A673 (cell line): Measurements from ENCODE around the gene BOK. TPM values are rescaled to one million over a fixed set of nuclear protein-coding genes. Genes with fewer than 3 reads are reported as not detected.

Experiments used
- BruUV-seq: library from RNA; stranded (reverse); fragments of 400-500 nt; replicated peaks from 2 replicates; lab custom pipeline; 2021; lab: Mats Ljungman, UMichigan
- CTCF ChIA-PET: fragments of 300-600 bp; sonication (Branson Sonifier 250); formaldehyde crosslinking; loops from one replicate; lab custom pipeline; 2022; ENCODE audit warnings: antibody characterized with exemption; lab: Charles Lee
- POLR2A ChIA-PET: fragments of 300-600 bp; sonication (Branson Sonifier 250); formaldehyde crosslinking; loops from one replicate; lab custom pipeline; 2022; ENCODE audit warnings: antibody characterized with exemption; ENCODE audit not compliant: low non-redundant PET; lab: Charles Lee
- DNase-seq: peaks from one replicate; pipeline ENCODE4 v3.0.0-alpha.2; 2015; ENCODE audit warnings: low spot score
- H3K27ac ChIP-seq: fragments of 200-600 bp; sonication (generic); 2 replicates; pipeline ENCODE4 v1.5.1; 2016; ENCODE audit warnings: mixed run types, low read depth, mild to moderate bottlenecking, mixed read lengths, antibody characterized with exemption, low read length; ENCODE audit not compliant: poor library complexity, severe bottlenecking
- H3K27me3 ChIP-seq: fragments of 200-600 bp; sonication (generic); replicated peaks from 2 replicates; pipeline ENCODE4 v1.6.1; 2017; ENCODE audit warnings: mixed run types, low read depth, mild to moderate bottlenecking, mixed read lengths, antibody characterized with exemption, low read length; ENCODE audit not compliant: insufficient read depth, poor library complexity
- H3K36me3 ChIP-seq: fragments of 200-600 bp; sonication (generic); 2 replicates; pipeline ENCODE4 v1.6.1; 2016; ENCODE audit warnings: mixed run types, mild to moderate bottlenecking, mixed read lengths, antibody characterized with exemption, low read length; ENCODE audit not compliant: insufficient read depth, poor library complexity, severe bottlenecking
- H3K4me1 ChIP-seq: fragments of 200-600 bp; sonication (generic); 2 replicates; pipeline ENCODE4 v1.6.1; 2017; ENCODE audit warnings: mixed run types, mild to moderate bottlenecking, mixed read lengths, antibody characterized with exemption, low read length; ENCODE audit not compliant: insufficient read depth, poor library complexity, severe bottlenecking
- H3K4me3 ChIP-seq: fragments of 200-600 bp; sonication (generic); 2 replicates; pipeline ENCODE4 v1.5.1; 2016; ENCODE audit warnings: low read depth, mixed run types, mild to moderate bottlenecking, mixed read lengths, low read length; ENCODE audit not compliant: poor library complexity, severe bottlenecking
- H3K9me3 ChIP-seq: fragments of 200-600 bp; sonication (generic); 2 replicates; pipeline ENCODE4 v1.6.1; 2016; ENCODE audit warnings: mixed run types, low read depth, mild to moderate bottlenecking, mixed read lengths, antibody characterized with exemption, low read length; ENCODE audit not compliant: poor library complexity, severe bottlenecking
- EZH2 ChIP-seq: fragments of 200-600 bp; sonication (generic); IDR thresholded peaks from 2 replicates; pipeline ENCODE4 v1.6.1; 2017; ENCODE audit warnings: borderline replicate concordance, low read depth, mild to moderate bottlenecking, mixed read lengths, antibody characterized with exemption, low read length; ENCODE audit not compliant: poor library complexity, severe bottlenecking
- intact Hi-C: fragments of 100-400 bp; cut with micrococcal nuclease; formaldehyde crosslinking; loops from one replicate; pipeline ENCODE4 v1.10.0; 2022; ENCODE audit not compliant: unreplicated experiment
- total RNA-seq: library from RNA; stranded (reverse); gene quantifications from 2 replicates; pipeline ENCODE4 v1.2.3, GENCODE V29; 2021
- TF ChIP-seq, protein P1 (sequence below): fragments of 300-800, 200-600 bp; sonication (generic); conservative IDR thresholded peaks from 2 replicates; pipeline ENCODE4 v1.5.1; 2017; ENCODE audit warnings: low read depth, mild to moderate bottlenecking, antibody characterized with exemption, low read length, moderate library complexity, mixed read lengths

The BOK gene
- total RNA-seq, 1 experiment from 2014 or later = 2.7 TPM

DNA sequence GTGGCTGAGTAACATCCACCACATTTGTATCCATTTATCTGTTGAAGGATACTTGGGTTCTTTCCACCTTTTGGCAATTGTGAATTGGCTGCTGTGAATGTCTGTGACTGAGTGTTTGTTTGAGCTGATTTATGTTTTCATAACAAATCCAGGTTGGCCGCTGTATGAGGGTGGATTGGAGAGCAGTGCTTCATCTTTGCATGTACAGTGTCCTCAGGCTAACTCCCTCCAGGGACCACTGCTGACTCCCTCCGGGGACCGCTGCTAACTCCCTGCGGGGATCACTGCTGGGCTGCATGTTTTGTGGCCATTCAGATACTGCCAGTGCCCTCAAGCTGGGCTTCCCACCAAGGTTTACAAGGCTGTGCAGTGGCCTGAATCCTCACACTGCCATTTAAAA, 10.2 kb downstream of the BOK start:
- Histone ChIP-seq H3K4me3 (no peak overlapping the region), H3K27ac (no peak overlapping the region), H3K36me3 (no peaks in the 10 kb centered on the region), H3K27me3 (no peaks in the 10 kb centered on the region), H3K9me3 (no peaks in the 10 kb centered on the region), H3K4me1 (no peaks in the 10 kb centered on the region)
- TF ChIP-seq EZH2 = no peak
- TF ChIP-seq, protein P1, sequence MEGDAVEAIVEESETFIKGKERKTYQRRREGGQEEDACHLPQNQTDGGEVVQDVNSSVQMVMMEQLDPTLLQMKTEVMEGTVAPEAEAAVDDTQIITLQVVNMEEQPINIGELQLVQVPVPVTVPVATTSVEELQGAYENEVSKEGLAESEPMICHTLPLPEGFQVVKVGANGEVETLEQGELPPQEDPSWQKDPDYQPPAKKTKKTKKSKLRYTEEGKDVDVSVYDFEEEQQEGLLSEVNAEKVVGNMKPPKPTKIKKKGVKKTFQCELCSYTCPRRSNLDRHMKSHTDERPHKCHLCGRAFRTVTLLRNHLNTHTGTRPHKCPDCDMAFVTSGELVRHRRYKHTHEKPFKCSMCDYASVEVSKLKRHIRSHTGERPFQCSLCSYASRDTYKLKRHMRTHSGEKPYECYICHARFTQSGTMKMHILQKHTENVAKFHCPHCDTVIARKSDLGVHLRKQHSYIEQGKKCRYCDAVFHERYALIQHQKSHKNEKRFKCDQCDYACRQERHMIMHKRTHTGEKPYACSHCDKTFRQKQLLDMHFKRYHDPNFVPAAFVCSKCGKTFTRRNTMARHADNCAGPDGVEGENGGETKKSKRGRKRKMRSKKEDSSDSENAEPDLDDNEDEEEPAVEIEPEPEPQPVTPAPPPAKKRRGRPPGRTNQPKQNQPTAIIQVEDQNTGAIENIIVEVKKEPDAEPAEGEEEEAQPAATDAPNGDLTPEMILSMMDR = no peak
- ChIA-PET POLR2A (no interaction called here), CTCF (no interaction called here)
- no peak for DNase-seq
- intact Hi-C loops = no loop called here
- BruUV-seq = no TSS peak

DNA sequence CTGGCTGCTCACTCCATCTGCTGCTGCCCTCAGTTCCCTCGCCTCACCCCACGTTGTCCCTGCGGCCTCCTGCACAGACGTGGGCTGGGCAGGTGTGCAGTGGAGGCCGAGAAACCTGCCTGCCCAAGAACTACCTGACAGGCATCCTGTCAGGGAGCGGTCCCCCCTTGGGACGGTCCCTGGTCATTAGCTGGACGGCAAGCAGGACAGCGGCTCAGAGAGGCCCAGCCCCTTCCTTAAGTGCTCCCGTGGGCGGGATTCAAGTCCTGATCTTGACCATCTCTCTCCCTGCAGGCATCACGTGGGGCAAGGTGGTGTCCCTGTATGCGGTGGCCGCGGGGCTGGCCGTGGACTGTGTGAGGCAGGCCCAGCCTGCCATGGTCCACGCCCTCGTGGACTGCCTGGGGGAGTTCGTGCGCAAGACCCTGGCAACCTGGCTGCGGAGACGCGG, 11.3 kb downstream of the BOK start:
- intact Hi-C loops = no loop called here
- H3K4me1 ChIP-seq = no peaks in the 10 kb centered on the region
- H3K27ac ChIP-seq = no peak overlapping the region
- H3K27me3 ChIP-seq = no peaks in the 10 kb centered on the region
- TF ChIP-seq, protein P1 = no peak
- no peak for TF ChIP-seq EZH2
- ChIA-PET POLR2A (no interaction called here), CTCF (no interaction called here)
- DNase-seq = no peak
- H3K9me3 ChIP-seq = no peaks in the 10 kb centered on the region
- no TSS peak for BruUV-seq
- no peak overlapping the region for H3K4me3 ChIP-seq
- no peaks in the 10 kb centered on the region for H3K36me3 ChIP-seq

DNA sequence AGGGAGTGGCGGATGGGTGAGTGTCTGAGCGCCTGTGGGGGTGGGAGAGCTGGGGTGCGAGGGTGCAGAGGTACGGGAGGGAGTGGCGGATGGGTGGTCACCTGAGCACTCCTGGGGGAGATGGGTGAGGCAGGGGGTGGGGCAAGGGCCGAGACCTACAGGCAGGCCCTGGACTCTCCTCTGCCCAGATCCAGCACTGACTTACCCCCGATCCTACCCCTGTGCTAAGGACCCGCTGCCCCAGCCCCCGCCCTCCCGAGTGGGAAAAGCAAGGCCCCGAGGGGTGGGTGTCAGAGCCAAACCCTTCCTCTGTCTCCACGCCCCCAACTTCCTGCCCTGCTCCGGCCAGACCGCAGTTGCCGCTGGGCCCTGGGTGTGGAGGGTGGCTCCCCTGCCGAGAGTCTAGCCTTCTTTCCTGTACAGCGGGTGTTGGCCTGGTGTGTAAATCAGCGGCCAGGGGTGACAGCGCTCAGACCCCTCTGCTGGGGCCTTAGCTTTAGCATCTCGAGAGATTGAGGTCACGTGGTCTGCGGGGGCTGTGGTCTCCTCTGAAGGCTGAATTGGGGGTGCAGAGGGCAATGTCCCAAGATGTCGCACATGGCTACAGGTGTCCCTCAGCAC, 12.5 kb downstream of the BOK start:
- intact Hi-C loops = no loop called here
- H3K36me3 ChIP-seq = no peaks in the 10 kb centered on the region
- ChIA-PET CTCF (no interaction called here), POLR2A (no interaction called here)
- DNase-seq = no peak
- no peak for TF ChIP-seq EZH2
- TF ChIP-seq, protein P1 = no peak
- H3K9me3 ChIP-seq = no peaks in the 10 kb centered on the region
- H3K4me1 ChIP-seq = no peaks in the 10 kb centered on the region
- no peaks in the 10 kb centered on the region for H3K27me3 ChIP-seq
- H3K27ac ChIP-seq = no peak overlapping the region
- no TSS peak for BruUV-seq
- H3K4me3 ChIP-seq = no peak overlapping the region
